Measurements from ENCODE around the gene ANTKMT. TPM values are rescaled to one million over a fixed set of nuclear protein-coding genes. Genes with fewer than 3 reads are reported as not detected.

The ANTKMT gene
- total RNA-seq, 4 donors from 2014 or later: 43.7 to 98.7 (median 78.6) TPM

- no peaks in the 10 kb centered on the region for H3K9me3 ChIP-seq
- no peak for TF ChIP-seq CTCF (IDR thresholded peaks at IDR 0.05)
- TF ChIP-seq EP300 (IDR thresholded peaks at IDR 0.05): no peak
- no peak for TF ChIP-seq POLR2A (IDR thresholded peaks at IDR 0.05)
- no peak for DNase-seq (ENCODE audit: low spot score in 2 of 2)
- no peak overlapping the region for H3K27ac ChIP-seq
- H3K36me3 ChIP-seq: no peaks in the 10 kb centered on the region
- no peaks in the 10 kb centered on the region for H3K4me1 ChIP-seq
- H3K4me3 ChIP-seq: no peak overlapping the region
- H3K27me3 ChIP-seq: peaks cover 0 to 26% of the 10 kb centered on the region in 2 donors
- WGBS, 2 donors: 89% methylated on average over 19 of the region's 29 CpGs; no CpG with 5 or more reads in 1 of the 2 donors
These were observed 44.5 kb downstream of the ANTKMT start for GRCh38 chr16:765488-765865.

- H3K4me1 ChIP-seq: no peaks in the 10 kb centered on the region
- no peak overlapping the region for H3K27ac ChIP-seq
- TF ChIP-seq EP300 (IDR thresholded peaks at IDR 0.05) (no peak), POLR2A (IDR thresholded peaks at IDR 0.05) (no peak), CTCF (IDR thresholded peaks at IDR 0.05) (no peak)
- no peak overlapping the region for H3K4me3 ChIP-seq
- peaks cover 0 to 31% of the 10 kb centered on the region in 2 donors for H3K27me3 ChIP-seq
- WGBS, 2 donors: 78 to 82% methylated on average over 21 to 27 of the region's 29 CpGs
- no peaks in the 10 kb centered on the region for H3K9me3 ChIP-seq
- no peaks in the 10 kb centered on the region for H3K36me3 ChIP-seq
- no peak for DNase-seq (ENCODE audit: low spot score in 2 of 2)
These were observed 45.3 kb downstream of the ANTKMT start for GRCh38 chr16:766008-766819.

- no peak for DNase-seq (ENCODE audit: low spot score in 2 of 2)
- H3K4me3 ChIP-seq: no peak overlapping the region
- no peak for TF ChIP-seq EP300 (IDR thresholded peaks at IDR 0.05)
- TF ChIP-seq POLR2A (IDR thresholded peaks at IDR 0.05): no peak
- no peak for TF ChIP-seq CTCF (IDR thresholded peaks at IDR 0.05)
- no peaks in the 10 kb centered on the region for H3K9me3 ChIP-seq
- H3K27ac ChIP-seq: no peak overlapping the region
- no peaks in the 10 kb centered on the region for H3K36me3 ChIP-seq
- 67% methylated on average over 6 to 32 of the region's 48 CpGs for WGBS, 2 donors
- H3K4me1 ChIP-seq: no peaks in the 10 kb centered on the region
- peaks cover 0 to 31% of the 10 kb centered on the region in 2 donors for H3K27me3 ChIP-seq
These were observed 46.1 kb downstream of the ANTKMT start for GRCh38 chr16:766820-767640.

GRCh38 chr16:767743-768235, 46.8 kb downstream of the ANTKMT start:
- Histone ChIP-seq H3K36me3 (no peaks in the 10 kb centered on the region), H3K27ac (no peak overlapping the region), H3K4me1 (no peaks in the 10 kb centered on the region), H3K4me3 (no peak overlapping the region), H3K27me3 (peaks cover 0 to 26% of the 10 kb centered on the region in 2 donors), H3K9me3 (no peaks in the 10 kb centered on the region)
- no peak for TF ChIP-seq POLR2A (IDR thresholded peaks at IDR 0.05)
- no peak for TF ChIP-seq EP300 (IDR thresholded peaks at IDR 0.05)
- no peak for TF ChIP-seq CTCF (IDR thresholded peaks at IDR 0.05)
- 62 to 70% methylated on average over 11 to 14 of the region's 38 CpGs for WGBS, 2 donors
- no peak for DNase-seq (ENCODE audit: low spot score in 2 of 2)

- Histone ChIP-seq H3K27ac (no peak overlapping the region), H3K36me3 (no peaks in the 10 kb centered on the region), H3K9me3 (no peaks in the 10 kb centered on the region), H3K4me3 (no peak overlapping the region), H3K4me1 (no peaks in the 10 kb centered on the region), H3K27me3 (peaks cover 0 to 22% of the 10 kb centered on the region in 2 donors)
- DNase-seq (ENCODE audit: low spot score in 2 of 2): no peak
- 86% methylated on average over 8 of the region's 21 CpGs for WGBS, 2 donors
- TF ChIP-seq EP300 (IDR thresholded peaks at IDR 0.05) (no peak), POLR2A (IDR thresholded peaks at IDR 0.05) (no peak), CTCF (IDR thresholded peaks at IDR 0.05) (no peak)
These were observed 47.5 kb downstream of the ANTKMT start for GRCh38 chr16:768428-768827.
